ENCODE measurements around the gene SPATC1L. TPM values are rescaled to one million over a fixed set of nuclear protein-coding genes. Genes with fewer than 3 reads are reported as not detected.

The SPATC1L gene
- total RNA-seq, 1 donor from 2014 or later = 27.5 TPM

DNA sequence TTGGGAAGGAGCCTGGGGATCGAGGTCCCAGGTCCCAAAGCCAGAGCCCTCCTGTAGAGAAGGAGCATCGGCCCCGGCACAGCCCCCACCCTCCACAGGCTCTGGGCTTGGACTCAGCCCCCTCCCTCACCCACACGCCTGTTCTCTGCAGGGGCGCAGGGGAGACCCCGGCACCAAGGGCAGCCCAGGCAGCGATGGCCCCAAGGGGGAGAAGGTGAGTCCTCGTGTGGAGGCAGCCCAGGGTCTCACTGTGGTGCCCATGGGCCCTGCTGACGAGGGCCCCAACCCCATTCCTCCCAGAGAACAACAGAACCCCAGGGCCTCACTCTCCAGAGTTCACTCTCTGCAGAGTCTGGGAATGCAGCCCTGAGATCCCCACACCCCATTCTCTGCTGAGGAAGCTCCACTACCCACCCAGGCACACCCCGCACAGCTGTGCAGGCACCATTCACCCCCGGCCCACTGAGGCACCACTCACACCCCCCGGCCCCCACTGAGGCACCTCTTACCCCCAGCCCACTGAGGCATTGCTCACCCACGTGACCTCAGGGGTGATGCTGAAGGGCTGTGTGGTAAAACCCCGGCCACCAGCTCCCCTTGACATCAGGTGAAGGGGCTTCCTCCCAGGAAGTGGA is 64.5 kb downstream of the SPATC1L start:
- Mint-ChIP-seq H3K4me3 (no peak overlapping the region), H3K9me3 (peaks cover 3% of the 10 kb centered on the region), H3K27me3 (ENCODE audit: low read depth) (no peaks in the 10 kb centered on the region), H3K27ac (ENCODE audit: unreplicated experiment) (no peak overlapping the region), H3K4me1 (no peaks in the 10 kb centered on the region), H3K36me3 (ENCODE audit: low read depth) (no peaks in the 10 kb centered on the region)
- no peak for DNase-seq (ENCODE audit: low read depth, low spot score)
- TF ChIP-seq, protein P1, sequence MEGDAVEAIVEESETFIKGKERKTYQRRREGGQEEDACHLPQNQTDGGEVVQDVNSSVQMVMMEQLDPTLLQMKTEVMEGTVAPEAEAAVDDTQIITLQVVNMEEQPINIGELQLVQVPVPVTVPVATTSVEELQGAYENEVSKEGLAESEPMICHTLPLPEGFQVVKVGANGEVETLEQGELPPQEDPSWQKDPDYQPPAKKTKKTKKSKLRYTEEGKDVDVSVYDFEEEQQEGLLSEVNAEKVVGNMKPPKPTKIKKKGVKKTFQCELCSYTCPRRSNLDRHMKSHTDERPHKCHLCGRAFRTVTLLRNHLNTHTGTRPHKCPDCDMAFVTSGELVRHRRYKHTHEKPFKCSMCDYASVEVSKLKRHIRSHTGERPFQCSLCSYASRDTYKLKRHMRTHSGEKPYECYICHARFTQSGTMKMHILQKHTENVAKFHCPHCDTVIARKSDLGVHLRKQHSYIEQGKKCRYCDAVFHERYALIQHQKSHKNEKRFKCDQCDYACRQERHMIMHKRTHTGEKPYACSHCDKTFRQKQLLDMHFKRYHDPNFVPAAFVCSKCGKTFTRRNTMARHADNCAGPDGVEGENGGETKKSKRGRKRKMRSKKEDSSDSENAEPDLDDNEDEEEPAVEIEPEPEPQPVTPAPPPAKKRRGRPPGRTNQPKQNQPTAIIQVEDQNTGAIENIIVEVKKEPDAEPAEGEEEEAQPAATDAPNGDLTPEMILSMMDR (conservative IDR thresholded peaks at IDR 0.05) = no peak

DNA sequence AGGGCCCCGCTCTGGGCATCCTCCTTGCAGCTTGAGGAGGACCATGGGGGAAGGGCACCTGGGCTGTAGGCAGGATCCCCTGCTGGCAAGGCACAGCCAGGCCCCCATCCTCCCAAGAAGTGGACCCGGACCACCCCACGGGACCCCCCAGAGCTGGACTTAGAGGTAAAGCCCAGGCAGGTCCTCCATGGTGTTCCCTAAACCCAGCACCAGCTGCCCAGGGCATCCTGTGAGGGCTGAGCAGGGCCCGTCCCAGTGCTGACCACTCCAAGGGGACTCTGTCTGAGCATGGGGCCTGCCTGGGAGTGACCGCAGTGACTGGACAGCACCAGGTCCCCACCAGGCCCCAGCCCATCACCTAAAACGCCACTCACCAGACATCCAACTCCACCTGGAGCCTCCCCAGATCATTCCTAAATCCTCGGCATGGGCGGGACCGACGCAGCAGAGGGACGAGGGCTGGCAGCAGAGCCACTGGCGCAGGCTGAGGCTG is 65.1 kb downstream of the SPATC1L start:
- no peak overlapping the region for H3K4me3 Mint-ChIP-seq
- TF ChIP-seq, protein P1 (conservative IDR thresholded peaks at IDR 0.05) = no peak
- H3K27ac Mint-ChIP-seq (ENCODE audit: unreplicated experiment) = no peak overlapping the region
- DNase-seq (ENCODE audit: low read depth, low spot score) = no peak
- peaks cover 3% of the 10 kb centered on the region for H3K9me3 Mint-ChIP-seq
- no peaks in the 10 kb centered on the region for H3K27me3 Mint-ChIP-seq (ENCODE audit: low read depth)
- H3K36me3 Mint-ChIP-seq (ENCODE audit: low read depth) = no peaks in the 10 kb centered on the region
- H3K4me1 Mint-ChIP-seq = no peaks in the 10 kb centered on the region

DNA sequence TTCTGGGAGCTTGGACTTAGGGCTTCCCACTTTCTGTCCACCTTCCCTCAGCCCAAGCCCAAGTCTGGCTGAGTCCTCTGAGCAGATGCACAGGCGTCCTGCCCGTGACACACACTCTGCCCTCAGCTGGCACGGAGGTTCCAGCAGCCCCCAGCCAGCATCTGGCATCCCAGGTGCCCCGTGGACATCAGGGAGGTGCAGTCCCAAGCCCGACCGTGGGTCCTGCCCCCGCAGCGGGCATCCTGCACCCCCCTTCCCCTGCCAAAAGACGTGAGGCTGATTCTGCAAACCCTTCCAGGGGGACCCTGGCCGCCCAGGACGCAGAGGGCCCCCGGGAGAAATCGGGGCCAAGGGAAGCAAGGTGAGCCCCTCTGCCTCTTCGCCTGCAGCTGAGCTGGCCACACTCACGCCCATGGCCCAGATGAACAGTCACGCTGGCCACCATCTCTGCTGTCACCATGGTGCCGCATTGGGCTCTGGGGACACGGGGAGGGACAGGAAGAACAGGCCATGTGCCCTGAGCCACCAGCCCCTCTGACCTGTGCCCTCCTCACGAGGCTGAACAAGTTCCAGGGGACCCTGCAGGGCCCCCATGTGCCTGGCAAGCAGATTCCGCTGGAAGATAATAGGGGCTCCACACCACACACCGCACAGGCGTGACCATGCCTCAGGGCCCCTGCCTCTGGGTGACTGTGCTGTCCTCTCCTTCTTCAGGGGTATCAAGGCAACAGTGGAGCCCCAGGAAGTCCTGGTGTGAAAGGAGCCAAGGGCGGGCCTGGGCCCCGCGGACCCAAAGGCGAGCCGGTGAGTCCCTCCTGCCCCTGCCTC is 65.7 kb downstream of the SPATC1L start:
- no peak for DNase-seq (ENCODE audit: low read depth, low spot score)
- Mint-ChIP-seq H3K9me3 (peaks cover 3% of the 10 kb centered on the region), H3K27ac (ENCODE audit: unreplicated experiment) (no peak overlapping the region), H3K36me3 (ENCODE audit: low read depth) (no peaks in the 10 kb centered on the region), H3K4me3 (no peak overlapping the region), H3K27me3 (ENCODE audit: low read depth) (no peaks in the 10 kb centered on the region), H3K4me1 (no peaks in the 10 kb centered on the region)
- TF ChIP-seq, protein P1 (conservative IDR thresholded peaks at IDR 0.05) = no peak

DNA sequence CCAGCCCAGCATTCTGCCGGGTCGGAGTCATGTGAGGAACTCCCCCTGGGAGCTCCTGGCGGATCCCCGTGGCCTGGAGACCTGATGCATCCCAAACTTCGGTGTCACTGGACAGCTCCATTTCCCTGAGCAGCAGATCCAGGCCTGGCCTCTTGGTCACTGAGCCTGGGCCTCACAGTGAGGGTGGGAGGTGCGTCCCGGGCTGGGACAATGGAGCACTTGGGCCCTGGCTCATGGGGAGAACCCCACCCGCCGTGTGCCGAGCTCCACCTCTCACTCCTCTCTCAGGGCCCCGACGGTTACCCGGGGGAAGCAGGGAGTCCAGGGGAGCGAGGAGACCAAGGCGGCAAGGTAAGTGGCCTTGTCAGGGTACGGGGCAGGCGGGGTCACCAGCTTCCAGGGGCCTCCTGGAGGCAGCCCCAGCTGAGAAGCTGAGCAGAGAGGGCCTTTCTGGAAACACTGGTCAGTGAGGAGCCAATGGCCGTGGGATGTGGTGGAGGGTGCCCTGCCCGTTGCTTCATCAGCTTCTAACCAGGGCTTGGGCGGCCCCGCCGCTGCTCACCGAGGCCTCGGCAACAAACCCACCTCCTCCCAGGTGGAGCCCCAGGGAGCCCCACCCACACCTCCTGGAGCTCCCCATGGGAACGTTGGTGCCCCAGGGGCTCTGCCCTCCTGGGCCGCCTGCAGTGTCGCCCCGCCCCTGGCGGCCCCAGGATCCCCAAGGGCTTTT is 66.5 kb downstream of the SPATC1L start:
- DNase-seq (ENCODE audit: low read depth, low spot score) = no peak
- no peaks in the 10 kb centered on the region for H3K36me3 Mint-ChIP-seq (ENCODE audit: low read depth)
- no peaks in the 10 kb centered on the region for H3K27me3 Mint-ChIP-seq (ENCODE audit: low read depth)
- H3K27ac Mint-ChIP-seq (ENCODE audit: unreplicated experiment) = no peak overlapping the region
- no peak overlapping the region for H3K4me3 Mint-ChIP-seq
- no peaks in the 10 kb centered on the region for H3K9me3 Mint-ChIP-seq
- TF ChIP-seq, protein P1 (conservative IDR thresholded peaks at IDR 0.05) = no peak
- no peaks in the 10 kb centered on the region for H3K4me1 Mint-ChIP-seq

DNA sequence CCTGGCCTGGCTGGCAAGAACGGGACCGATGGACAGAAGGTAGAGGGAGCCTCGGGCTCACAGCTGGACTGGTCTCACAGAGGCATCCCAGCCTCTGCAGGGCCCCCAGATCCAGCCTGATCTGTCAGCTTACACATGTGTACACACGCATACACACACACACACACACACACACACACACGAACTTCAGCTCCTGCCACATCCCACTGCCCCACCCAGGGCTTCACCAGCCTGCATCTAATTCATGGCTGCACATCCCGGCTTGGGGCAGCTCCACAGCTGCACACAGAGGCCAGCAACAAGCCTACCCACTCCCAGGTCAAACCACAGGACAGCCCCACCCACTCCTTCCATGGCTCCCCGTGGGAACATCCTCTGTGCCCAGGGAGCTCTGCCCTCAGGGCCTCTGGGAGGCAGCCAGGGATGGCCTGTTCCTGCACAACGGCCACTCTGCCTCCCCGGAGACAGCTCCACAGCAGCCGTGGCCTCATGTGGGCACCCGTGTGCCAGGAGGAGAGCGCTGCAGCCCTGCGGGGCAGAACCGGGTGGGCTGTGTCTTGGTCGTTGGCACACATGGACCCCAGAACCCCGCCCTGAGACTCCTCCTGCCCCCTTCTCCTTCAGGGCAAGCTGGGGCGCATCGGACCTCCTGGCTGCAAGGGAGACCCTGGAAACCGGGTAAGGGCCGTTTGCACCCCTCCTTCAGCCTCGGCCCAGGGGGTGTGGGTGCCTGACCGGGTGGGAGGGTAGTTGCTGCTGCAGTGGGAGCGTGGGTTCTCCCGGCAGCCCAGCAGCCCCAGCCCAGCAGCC is 67.3 kb downstream of the SPATC1L start:
- TF ChIP-seq, protein P1 (conservative IDR thresholded peaks at IDR 0.05) = no peak
- no peak overlapping the region for H3K4me3 Mint-ChIP-seq
- no peak for DNase-seq (ENCODE audit: low read depth, low spot score)

More for the DNA sequence above, 67.3 kb downstream of the SPATC1L start:
- Mint-ChIP-seq H3K9me3 (no peaks in the 10 kb centered on the region), H3K4me1 (no peaks in the 10 kb centered on the region), H3K27me3 (ENCODE audit: low read depth) (no peaks in the 10 kb centered on the region), H3K27ac (ENCODE audit: unreplicated experiment) (no peak overlapping the region), H3K36me3 (ENCODE audit: low read depth) (no peaks in the 10 kb centered on the region)
